Esophagus squamous epithelium (tissue), 5 donors: Measurements from ENCODE around the gene MUC5AC. TPM values are rescaled to one million over a fixed set of nuclear protein-coding genes. Genes with fewer than 3 reads are reported as not detected.

Experiments used
- DNase-seq: peaks from one replicate; lab custom pipeline; 2025; lab: John Stamatoyannopoulos, UW
- H3K27ac ChIP-seq, 4 donors: fragments of 200-600 bp; sonication (generic); one replicate each; pipeline ENCODE4 v1.5.1; 2016 to 2019; ENCODE audit warnings: mild to moderate bottlenecking in 1 of 4
- H3K27me3 ChIP-seq, 4 donors: fragments of 200-600 bp; sonication (generic); 1 replicate in 3 of 4; 2 replicates in 1 of 4; pipeline versions ENCODE4 v1.5.1 to v1.6.0; 2017 to 2021; ENCODE audit warnings: antibody characterized with exemption in 1 of 4
- H3K36me3 ChIP-seq, 3 donors: fragments of 200-600 bp; sonication (generic); one replicate each; pipeline ENCODE4 v1.5.1; 2016 to 2019
- H3K4me1 ChIP-seq, 3 donors: fragments of 200-600 bp; sonication (generic); one replicate each; pipeline ENCODE4 v1.5.1; 2017 to 2019
- H3K4me3 ChIP-seq, 4 donors: fragments of 200-600 bp; sonication (generic); 1 replicate in 3 of 4; 2 replicates in 1 of 4; pipeline ENCODE4 v1.5.1; 2016 to 2019; ENCODE audit warnings: mild to moderate bottlenecking in 2 of 4, moderate library complexity in 1 of 4
- H3K9me3 ChIP-seq, 3 donors: fragments of 200-600 bp; sonication (generic); one replicate each; pipeline ENCODE4 v1.5.1; 2016 to 2019
- POLR2A ChIP-seq, 4 donors: fragments of 450-650 bp; IDR thresholded peaks; one replicate each; pipeline ENCODE4 v1.6.1; 2017; ENCODE audit warnings: antibody characterized with exemption in 4 of 4, mild to moderate bottlenecking in 4 of 4, moderate library complexity in 3 of 4
- WGBS, 2 donors: methylation state at CpG; one replicate each; pipeline ENCODE4 v1.1.5; 2018; 5-methylcytosine and 5-hydroxymethylcytosine counted together
- intact Hi-C: fragments of 100-400 bp; cut with DNase I; formaldehyde crosslinking; loops from one replicate; pipeline ENCODE4 v1.15.0; 2022
- total RNA-seq, 4 donors: library from RNA; depleted of rRNA; stranded (reverse); fragments of >200 nt; gene quantifications; one replicate each; pipeline ENCODE4 v1.1.0, GENCODE V29; 2016
- TF ChIP-seq, protein P1 (sequence below), 6 experiments: fragments of 450-650 bp in 4 of 6; fragments of 200-600 bp in 2 of 6; sonication (generic) in 2 of 6; IDR thresholded peaks; one replicate each; pipeline ENCODE4 v1.5.1; 2016 to 2019; ENCODE audit warnings: antibody characterized with exemption in 6 of 6, mild to moderate bottlenecking in 4 of 6, moderate library complexity in 4 of 6
- donor health status: DM: yes; HTN: yes; CAD: no.

The MUC5AC gene
- total RNA-seq, 4 donors from 2014 or later: under 0.01 to 1.5 TPM; not detected in 2

DNA sequence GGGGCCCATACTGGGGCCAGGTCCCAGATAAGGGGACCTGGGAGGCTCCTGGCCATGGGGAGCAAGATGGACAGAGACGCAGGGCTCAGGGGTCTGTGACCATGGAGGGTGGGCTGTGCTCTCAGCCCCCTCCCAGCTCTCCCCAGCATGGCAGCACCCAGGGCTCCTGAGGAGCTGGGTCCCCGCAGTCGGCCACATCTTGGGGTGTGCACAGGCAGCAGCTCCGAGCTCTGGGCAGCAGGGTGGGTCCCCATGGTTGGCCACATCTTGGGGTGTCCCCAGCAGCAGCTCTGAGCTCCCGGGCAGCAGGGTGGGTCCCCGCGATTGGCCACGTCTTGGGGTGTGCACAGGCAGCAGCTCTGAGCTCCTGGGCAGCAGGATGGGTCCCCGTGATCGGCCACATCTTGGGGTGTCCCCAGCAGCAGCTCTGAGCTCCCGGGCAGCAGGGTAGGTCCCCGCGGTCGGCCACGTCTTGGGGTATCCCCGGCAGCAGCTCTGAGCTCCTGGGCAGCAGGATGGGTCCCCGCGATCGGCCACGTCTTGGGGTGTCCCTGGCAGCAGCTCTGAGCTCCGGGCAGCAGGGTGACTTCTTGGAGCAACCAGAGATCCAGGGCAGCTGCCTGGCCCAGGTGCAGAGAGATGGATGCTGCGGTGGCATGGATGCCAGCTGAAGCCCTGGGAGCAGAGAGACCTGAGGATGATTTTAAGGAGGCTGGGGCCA, 46.8 kb downstream of the MUC5AC start:
- H3K4me1 ChIP-seq: peaks cover 0 to 18% (median 3%) of the 10 kb centered on the region in 3 donors

DNA sequence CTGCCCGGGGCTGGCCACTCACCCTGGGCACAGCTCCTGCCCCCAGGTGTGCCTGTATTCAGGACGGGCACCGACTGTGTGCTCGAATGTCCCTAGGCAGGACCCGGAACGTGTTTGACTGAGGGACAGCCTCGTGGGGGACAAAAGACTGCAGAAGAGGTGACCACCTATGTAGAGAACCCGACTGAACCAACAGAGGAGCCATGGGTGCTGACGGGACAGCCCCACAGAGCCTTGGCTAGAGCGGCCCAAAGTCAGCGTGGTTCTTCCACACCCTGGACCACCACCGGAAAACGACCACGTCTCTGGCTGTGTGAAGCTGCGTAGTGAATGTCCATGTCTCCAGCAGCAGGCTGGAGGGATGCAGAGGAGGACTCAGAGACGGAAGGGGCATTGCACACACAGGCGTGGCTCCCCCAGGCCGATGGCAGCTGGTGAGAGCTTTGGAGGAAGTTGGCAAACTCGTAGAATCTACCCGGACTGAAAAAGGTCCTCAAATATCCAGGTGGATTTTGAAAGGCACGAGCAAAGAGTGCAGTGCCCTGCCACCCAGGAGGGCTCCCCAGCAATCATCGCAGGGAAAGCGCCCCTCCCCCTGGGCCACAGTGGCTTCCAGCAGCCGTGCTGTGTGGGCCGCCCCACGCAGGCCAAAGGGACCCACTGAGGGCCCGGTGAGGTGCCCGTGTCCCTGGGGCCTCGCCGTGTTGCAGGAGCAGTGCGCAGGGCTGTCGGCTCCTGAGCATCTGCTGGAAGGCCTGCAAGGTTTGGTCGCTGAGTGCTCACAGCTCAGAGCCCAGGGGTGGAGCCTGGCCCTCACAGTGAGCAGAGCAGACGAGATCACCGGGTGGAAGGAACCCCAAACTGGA, 47.6 kb downstream of the MUC5AC start:
- TF ChIP-seq, protein P1, sequence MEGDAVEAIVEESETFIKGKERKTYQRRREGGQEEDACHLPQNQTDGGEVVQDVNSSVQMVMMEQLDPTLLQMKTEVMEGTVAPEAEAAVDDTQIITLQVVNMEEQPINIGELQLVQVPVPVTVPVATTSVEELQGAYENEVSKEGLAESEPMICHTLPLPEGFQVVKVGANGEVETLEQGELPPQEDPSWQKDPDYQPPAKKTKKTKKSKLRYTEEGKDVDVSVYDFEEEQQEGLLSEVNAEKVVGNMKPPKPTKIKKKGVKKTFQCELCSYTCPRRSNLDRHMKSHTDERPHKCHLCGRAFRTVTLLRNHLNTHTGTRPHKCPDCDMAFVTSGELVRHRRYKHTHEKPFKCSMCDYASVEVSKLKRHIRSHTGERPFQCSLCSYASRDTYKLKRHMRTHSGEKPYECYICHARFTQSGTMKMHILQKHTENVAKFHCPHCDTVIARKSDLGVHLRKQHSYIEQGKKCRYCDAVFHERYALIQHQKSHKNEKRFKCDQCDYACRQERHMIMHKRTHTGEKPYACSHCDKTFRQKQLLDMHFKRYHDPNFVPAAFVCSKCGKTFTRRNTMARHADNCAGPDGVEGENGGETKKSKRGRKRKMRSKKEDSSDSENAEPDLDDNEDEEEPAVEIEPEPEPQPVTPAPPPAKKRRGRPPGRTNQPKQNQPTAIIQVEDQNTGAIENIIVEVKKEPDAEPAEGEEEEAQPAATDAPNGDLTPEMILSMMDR (IDR thresholded peaks at IDR 0.05): no peak
- TF ChIP-seq POLR2A (IDR thresholded peaks at IDR 0.05): no peak
- Histone ChIP-seq H3K4me3 (no peak overlapping the region), H3K4me1 (peaks cover 0 to 10% (median 3%) of the 10 kb centered on the region in 3 donors), H3K27me3 (peaks cover 0 to 94% (median 1%) of the 10 kb centered on the region in 4 donors), H3K9me3 (peaks cover 0 to 7% (median 0%) of the 10 kb centered on the region in 3 donors), H3K27ac (no peak overlapping the region), H3K36me3 (no peaks in the 10 kb centered on the region)
- no peak for DNase-seq
- intact Hi-C loops: loop anchor here (10.0 kb wide), 2 partner anchors 309 to 369 kb away; partner anchors contain the start of gene DUSP8
- WGBS, 2 donors: 42 to 67% methylated on average over 12 to 13 of the region's 35 CpGs

More for the DNA sequence above, 46.8 kb downstream of the MUC5AC start:
- 71% methylated on average over 7 of the region's 22 CpGs; no CpG with 5 or more reads in 1 of the 2 donors for WGBS, 2 donors
- intact Hi-C loops: loop anchor here (10.0 kb wide), 2 partner anchors 310 to 370 kb away; partner anchors contain the start of gene DUSP8
- no peak for DNase-seq
- H3K27ac ChIP-seq: no peak overlapping the region
- H3K9me3 ChIP-seq: no peaks in the 10 kb centered on the region
- no peaks in the 10 kb centered on the region for H3K36me3 ChIP-seq
- TF ChIP-seq, protein P1 (IDR thresholded peaks at IDR 0.05): no peak
- no peak overlapping the region for H3K4me3 ChIP-seq
- peaks cover 0 to 95% (median 5%) of the 10 kb centered on the region in 4 donors for H3K27me3 ChIP-seq

DNA sequence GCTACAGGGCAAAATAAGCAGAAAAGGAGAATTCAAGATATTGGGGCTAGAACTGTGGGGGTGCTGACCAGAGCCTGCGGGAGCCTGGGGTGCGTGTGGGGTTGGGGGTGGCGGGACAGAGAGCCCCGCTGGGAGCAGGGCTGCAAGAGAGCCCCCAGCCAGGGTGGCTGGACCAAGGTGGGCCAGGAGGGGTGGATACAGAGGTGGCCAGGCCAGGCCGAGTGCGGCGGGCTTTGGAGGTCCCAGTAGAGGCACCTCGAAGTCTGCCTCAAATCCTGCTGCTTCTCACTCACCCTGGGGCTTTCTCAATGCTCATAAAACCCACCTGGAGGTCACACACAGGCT, 48.2 kb downstream of the MUC5AC start:
- Histone ChIP-seq H3K9me3 (peaks cover 0 to 13% (median 0%) of the 10 kb centered on the region in 3 donors), H3K27me3 (peaks cover 0 to 94% (median 0%) of the 10 kb centered on the region in 4 donors), H3K4me1 (peaks cover 0 to 8% (median 3%) of the 10 kb centered on the region in 3 donors), H3K36me3 (no peaks in the 10 kb centered on the region), H3K4me3 (no peak overlapping the region), H3K27ac (no peak overlapping the region)
- 74 to 91% methylated on average over 6 to 8 of the region's 8 CpGs for WGBS, 2 donors
- TF ChIP-seq, protein P1 (IDR thresholded peaks at IDR 0.05): no peak
- no peak for TF ChIP-seq POLR2A (IDR thresholded peaks at IDR 0.05)
- no peak for DNase-seq
- intact Hi-C loops: loop anchor here (10.0 kb wide), 2 partner anchors 309 to 369 kb away; partner anchors contain the start of gene DUSP8

DNA sequence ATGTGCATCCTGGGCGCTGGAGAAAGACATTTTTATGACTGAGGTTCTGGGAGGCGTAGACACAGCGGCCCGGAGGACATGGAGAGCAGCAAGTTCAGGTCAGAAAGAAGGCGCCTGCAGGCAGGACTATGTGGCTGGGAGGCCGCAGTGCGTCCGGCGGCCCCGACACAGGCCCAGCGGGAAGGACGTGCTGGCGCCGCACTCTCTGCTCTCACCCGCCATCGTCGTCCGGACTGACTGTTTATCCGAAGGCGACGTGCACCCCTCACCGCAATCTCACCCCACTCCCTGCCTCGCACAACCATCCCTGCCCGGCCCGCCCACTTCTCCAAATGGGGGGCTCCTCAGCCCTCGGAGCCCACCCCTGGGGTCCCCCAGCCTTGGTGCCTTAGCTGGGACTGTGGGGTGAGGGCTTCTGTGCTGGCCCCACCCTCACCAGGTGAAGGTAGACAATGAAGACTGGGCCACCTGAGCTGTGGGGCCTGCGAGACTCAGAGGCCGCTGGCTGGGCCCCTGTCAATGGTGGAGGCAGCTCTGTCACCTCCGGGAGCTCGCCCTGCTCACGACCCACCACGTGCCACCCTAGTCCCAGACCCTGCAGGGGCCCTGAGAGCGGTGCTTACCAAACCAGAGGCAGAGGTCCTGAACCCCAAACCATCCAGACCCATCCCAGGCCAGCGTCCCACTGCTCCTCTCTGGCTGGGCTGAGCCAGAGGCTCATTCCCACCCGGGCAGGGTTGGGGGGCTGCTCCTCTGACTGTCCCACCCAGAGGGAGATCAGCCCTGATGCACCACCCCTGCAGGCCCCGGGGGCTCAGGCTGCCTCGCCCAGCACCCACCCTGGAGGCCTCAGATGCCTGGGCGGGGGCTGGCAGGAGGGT, 48.9 kb downstream of the MUC5AC start:
- Histone ChIP-seq H3K27me3 (peaks cover 0 to 92% (median 0%) of the 10 kb centered on the region in 4 donors), H3K9me3 (peaks cover 0 to 20% (median 2%) of the 10 kb centered on the region in 3 donors), H3K36me3 (no peaks in the 10 kb centered on the region), H3K4me3 (no peak overlapping the region), H3K27ac (no peak overlapping the region), H3K4me1 (peaks cover 0 to 8% (median 3%) of the 10 kb centered on the region in 3 donors)
- TF ChIP-seq POLR2A (IDR thresholded peaks at IDR 0.05): no peak
- TF ChIP-seq, protein P1 (IDR thresholded peaks at IDR 0.05): no peak
- intact Hi-C loops: loop anchor here (10.0 kb wide), 2 partner anchors 308 to 368 kb away; partner anchors contain the start of gene DUSP8
- WGBS, 2 donors: 85 to 89% methylated on average over 13 to 24 of the region's 38 CpGs
- DNase-seq: no peak
